AG04450 (cell line): ENCODE measurements around the gene S100A12. TPM values are rescaled to one million over a fixed set of nuclear protein-coding genes. Genes with fewer than 3 reads are reported as not detected.

ENCODE experiments used
- CTCF ChIA-PET: fragments of 300-600, 350-600 bp; formaldehyde crosslinking; extraction: SDS; loops from one replicate; lab custom pipeline; 2022; ENCODE audit warnings: antibody characterized with exemption, inconsistent platforms; lab: Charles Lee
- POLR2A ChIA-PET: fragments of 350-600 bp; formaldehyde crosslinking; extraction: SDS; loops from one replicate; lab custom pipeline; 2021; ENCODE audit warnings: antibody characterized with exemption, inconsistent platforms; lab: Yijun Ruan, JAX
- DNase-seq: peaks from one replicate; pipeline ENCODE4 v3.0.0-alpha.2; 2011; ENCODE audit warnings: low read depth, low spot score
- H3K27ac ChIP-seq: one replicate; pipeline ENCODE4 v1.5.1; 2012; ENCODE audit warnings: low read depth, low read length, control low read depth
- H3K27me3 ChIP-seq: one replicate; pipeline ENCODE4 v1.6.0; 2012; ENCODE audit warnings: low read length; ENCODE audit not compliant: control insufficient read depth, insufficient read depth
- H3K4me3 ChIP-seq: 2 replicates; pipeline ENCODE4 v1.5.1; 2011; ENCODE audit warnings: mild to moderate bottlenecking, low read depth, low read length, control low read depth
- H3K9me3 ChIP-seq: 2 replicates; pipeline ENCODE4 v1.5.1; 2012; ENCODE audit warnings: low read length; ENCODE audit not compliant: control insufficient read depth, insufficient read depth
- polyA plus RNA-seq: library from polyadenylated mRNA; depleted of rRNA; stranded (reverse); fragments of >200 nt; gene quantifications from 2 replicates; pipeline ENCODE4 v1.2.3, GENCODE V29; 2011
- TF ChIP-seq, protein P1 (sequence below): IDR thresholded peaks from 2 replicates; pipeline ENCODE4 v1.5.1; 2011; ENCODE audit warnings: low read depth, low read length, control low read depth, inconsistent platforms

Gene S100A12
- polyA plus RNA-seq, 1 experiment: not detected

DNA sequence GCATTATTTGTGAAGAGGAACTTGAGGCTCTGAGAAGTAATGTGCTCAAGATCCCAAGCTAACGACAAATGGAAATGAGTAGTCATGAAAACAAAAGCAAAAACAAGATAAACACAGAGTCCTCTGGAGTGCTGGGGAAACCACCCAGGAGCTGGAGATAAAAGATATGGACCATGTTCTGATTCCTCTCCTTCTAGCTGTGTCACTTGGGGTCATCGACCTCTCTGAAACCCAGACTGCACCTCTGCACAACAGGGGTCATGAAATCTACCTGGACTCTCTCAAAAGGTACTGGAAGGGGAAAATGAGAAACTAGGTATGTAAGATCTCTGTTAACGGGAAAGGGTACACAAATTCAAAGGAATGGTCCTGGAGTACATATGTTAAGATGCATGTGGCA lies 33.2 kb downstream of the S100A12 start:
- POLR2A ChIA-PET: no interaction called here

DNA sequence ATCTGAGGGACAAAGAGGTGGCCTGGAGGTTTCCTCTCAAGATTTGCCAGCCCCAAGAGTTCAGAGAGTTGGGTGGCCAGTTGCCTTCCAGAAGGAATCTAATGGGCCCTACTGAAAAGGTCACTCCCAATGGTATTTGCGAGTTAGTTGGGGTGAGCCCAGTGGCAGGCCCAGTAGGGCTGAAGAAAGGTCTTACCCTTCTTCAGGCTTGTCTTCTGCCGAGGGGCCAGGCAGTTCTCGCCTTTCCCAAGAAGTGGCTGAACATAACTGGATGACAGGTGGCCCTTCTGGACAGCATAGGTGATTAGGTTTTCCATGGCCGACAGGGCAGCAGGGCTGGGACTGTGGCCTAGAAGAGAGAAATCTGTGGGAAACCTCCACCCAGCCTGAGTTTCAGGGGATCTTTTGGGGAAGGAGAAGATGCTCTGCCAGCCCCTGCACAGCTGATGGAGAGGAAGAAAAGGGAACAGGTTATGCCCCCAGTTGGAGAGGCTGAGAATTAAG lies 33.9 kb downstream of the S100A12 start:
- ChIA-PET CTCF (interaction anchor here (1.2 to 4.0 kb wide), 2 partner anchors 11 to 12 kb away, joined by 3 to 16 read pairs; no protein-coding TSS in a partner anchor), POLR2A (no interaction called here)
- Histone ChIP-seq H3K27me3 (peaks cover 5% of the 10 kb centered on the region), H3K9me3 (no peaks in the 10 kb centered on the region), H3K27ac (no peak overlapping the region), H3K4me3 (no peak overlapping the region)
- TF ChIP-seq, protein P1, sequence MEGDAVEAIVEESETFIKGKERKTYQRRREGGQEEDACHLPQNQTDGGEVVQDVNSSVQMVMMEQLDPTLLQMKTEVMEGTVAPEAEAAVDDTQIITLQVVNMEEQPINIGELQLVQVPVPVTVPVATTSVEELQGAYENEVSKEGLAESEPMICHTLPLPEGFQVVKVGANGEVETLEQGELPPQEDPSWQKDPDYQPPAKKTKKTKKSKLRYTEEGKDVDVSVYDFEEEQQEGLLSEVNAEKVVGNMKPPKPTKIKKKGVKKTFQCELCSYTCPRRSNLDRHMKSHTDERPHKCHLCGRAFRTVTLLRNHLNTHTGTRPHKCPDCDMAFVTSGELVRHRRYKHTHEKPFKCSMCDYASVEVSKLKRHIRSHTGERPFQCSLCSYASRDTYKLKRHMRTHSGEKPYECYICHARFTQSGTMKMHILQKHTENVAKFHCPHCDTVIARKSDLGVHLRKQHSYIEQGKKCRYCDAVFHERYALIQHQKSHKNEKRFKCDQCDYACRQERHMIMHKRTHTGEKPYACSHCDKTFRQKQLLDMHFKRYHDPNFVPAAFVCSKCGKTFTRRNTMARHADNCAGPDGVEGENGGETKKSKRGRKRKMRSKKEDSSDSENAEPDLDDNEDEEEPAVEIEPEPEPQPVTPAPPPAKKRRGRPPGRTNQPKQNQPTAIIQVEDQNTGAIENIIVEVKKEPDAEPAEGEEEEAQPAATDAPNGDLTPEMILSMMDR: no peak
- DNase-seq: no peak

More for the DNA sequence above, 33.2 kb downstream of the S100A12 start:
- no peak for DNase-seq
- Histone ChIP-seq H3K9me3 (no peaks in the 10 kb centered on the region), H3K4me3 (no peak overlapping the region), H3K27ac (no peak overlapping the region), H3K27me3 (peaks cover 5% of the 10 kb centered on the region)
- CTCF ChIA-PET: interaction anchor here (1.2 to 4.0 kb wide), 2 partner anchors 10 to 12 kb away, joined by 3 to 16 read pairs; no protein-coding TSS in a partner anchor
- TF ChIP-seq, protein P1: no peak

DNA sequence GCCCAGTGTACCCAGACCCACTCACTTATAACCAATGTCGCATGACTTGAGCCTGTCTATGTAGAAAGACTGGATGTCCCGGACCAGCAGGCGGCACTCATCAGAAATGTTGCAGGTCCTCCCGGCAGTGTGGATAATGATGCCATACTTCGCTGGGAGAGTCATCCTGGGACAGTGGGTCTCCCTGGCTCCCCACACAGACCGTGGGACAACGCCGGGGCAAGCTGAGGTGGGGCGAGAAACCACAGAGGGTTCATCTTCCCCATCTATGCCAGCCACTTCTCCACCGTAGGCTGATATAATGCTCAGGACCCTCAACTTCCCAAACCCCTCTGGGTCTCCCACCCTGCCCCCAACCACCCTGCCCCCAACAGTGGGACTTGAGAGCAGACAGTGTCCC lies 35.1 kb downstream of the S100A12 start:
- DNase-seq: no peak
- no peaks in the 10 kb centered on the region for H3K9me3 ChIP-seq
- TF ChIP-seq, protein P1: no peak
- H3K4me3 ChIP-seq: no peak overlapping the region
- ChIA-PET POLR2A (no interaction called here), CTCF (interaction anchor here (4.0 kb wide), 1 partner anchor 12 kb away, joined by 16 read pairs; no protein-coding TSS in a partner anchor)
- no peak overlapping the region for H3K27ac ChIP-seq
- peaks cover 5% of the 10 kb centered on the region for H3K27me3 ChIP-seq

DNA sequence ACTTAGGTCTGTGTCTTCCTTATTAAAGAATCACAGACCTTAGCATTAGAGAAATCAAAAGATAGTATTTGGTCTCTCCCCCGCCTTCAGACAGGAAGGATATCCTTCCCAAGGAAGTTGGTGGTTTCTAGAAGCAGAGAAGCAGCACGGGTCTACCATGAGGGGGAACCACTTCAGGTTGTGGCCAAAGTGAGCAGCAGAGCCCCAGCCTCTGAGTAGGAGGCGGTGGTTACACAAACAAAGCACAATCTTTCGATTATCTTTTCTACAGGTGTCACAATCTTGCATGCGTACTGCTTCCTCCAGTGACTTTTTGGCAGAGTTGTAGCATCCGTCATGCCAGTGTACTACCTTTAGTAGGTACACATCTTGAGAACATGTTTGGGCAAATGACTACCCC lies 35.6 kb downstream of the S100A12 start:
- DNase-seq: no peak
- Histone ChIP-seq H3K27ac (no peak overlapping the region), H3K27me3 (peaks cover 5% of the 10 kb centered on the region), H3K4me3 (no peak overlapping the region), H3K9me3 (no peaks in the 10 kb centered on the region)
- TF ChIP-seq, protein P1: no peak
- CTCF ChIA-PET: no interaction called here
- POLR2A ChIA-PET: no interaction called here

DNA sequence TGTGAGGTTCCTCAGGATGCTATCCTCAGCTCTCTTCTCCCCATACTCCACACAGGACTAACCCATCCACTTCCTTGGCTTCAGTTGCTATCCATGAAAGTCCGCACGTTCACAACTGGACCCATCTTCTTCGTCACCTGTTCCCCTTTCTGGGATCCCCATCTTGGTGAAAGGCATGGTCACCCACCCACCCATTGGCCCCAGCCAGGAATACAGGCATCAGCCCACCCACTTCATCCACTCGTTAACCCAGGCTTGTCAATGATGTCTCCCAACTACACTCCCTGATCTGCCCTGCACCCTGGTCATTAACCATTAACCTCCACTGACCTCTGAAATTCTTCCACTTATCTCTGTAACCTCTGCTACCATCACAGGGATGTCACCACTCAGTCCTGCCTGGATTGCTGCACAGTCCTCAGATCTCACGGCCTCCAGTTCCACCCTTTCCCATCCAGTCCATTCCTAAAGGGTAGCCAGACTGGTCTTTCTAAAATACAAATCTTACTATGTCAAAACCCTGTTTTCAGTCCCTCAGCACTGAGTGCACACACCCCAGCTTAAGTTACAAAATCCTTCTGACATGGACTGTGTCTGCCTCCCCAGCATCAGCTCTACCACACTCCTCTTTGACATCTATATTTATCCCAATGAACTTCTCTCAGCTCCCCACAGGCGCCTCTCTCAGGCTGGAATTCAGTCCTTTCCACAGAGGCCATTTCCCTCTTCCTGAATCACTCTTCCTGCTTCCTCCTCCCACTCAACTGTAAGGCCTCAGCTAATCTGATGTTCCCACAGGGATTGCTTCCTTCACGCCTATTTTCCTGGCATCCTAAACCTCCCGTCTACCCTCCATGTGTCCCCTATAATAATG lies 37.2 kb downstream of the S100A12 start:
- no peak overlapping the region for H3K4me3 ChIP-seq
- ChIA-PET CTCF (no interaction called here), POLR2A (no interaction called here)
- no peak for DNase-seq
- H3K9me3 ChIP-seq: no peaks in the 10 kb centered on the region
- no peak overlapping the region for H3K27ac ChIP-seq
- TF ChIP-seq, protein P1: no peak
- H3K27me3 ChIP-seq: peaks cover 3% of the 10 kb centered on the region
